ENCODE data around the gene ARSB.

The ARSB gene

GRCh38 chr5:78993165-78993564 is 8.1 kb upstream of the ARSB start:
- TF ChIP-seq TAF1 (IDR thresholded peaks at IDR 0.05; ENCODE audit: borderline replicate concordance, insufficient read depth, low read length), result no peak
- TF ChIP-seq SIN3A (IDR thresholded peaks at IDR 0.05; ENCODE audit: borderline replicate concordance, insufficient read depth, low read length), result no peak
- no peak for TF ChIP-seq REST (IDR thresholded peaks at IDR 0.05; ENCODE audit: insufficient read depth in 1 of 2, low read depth in 2 of 2, low read length in 2 of 2)
- TF ChIP-seq FOXP2 (optimal IDR thresholded peaks at IDR 0.05; ENCODE audit: borderline replicate concordance, extremely low read depth, extremely low read length, insufficient read depth), result no peak
- TF ChIP-seq POLR2AphosphoS5 (IDR thresholded peaks at IDR 0.05; ENCODE audit: low read depth, low read length), result no peak

- TF ChIP-seq POLR2AphosphoS5 (IDR thresholded peaks at IDR 0.05; ENCODE audit: low read depth, low read length) (no peak), TAF1 (IDR thresholded peaks at IDR 0.05; ENCODE audit: borderline replicate concordance, insufficient read depth, low read length) (no peak), FOXP2 (optimal IDR thresholded peaks at IDR 0.05; ENCODE audit: borderline replicate concordance, extremely low read depth, extremely low read length, insufficient read depth) (no peak), REST (IDR thresholded peaks at IDR 0.05; ENCODE audit: insufficient read depth in 1 of 2, low read depth in 2 of 2, low read length in 2 of 2) (no peak), SIN3A (IDR thresholded peaks at IDR 0.05; ENCODE audit: borderline replicate concordance, insufficient read depth, low read length) (no peak)
Observed at GRCh38 chr5:78992146-78992545, 7.0 kb upstream of the ARSB start.

GRCh38 chr5:78989080-78989479 is 4.0 kb upstream of the ARSB start:
- no peak for TF ChIP-seq REST (IDR thresholded peaks at IDR 0.05; ENCODE audit: insufficient read depth in 1 of 2, low read depth in 2 of 2, low read length in 2 of 2)
- no peak for TF ChIP-seq FOXP2 (optimal IDR thresholded peaks at IDR 0.05; ENCODE audit: borderline replicate concordance, extremely low read depth, extremely low read length, insufficient read depth)
- TF ChIP-seq SIN3A (IDR thresholded peaks at IDR 0.05; ENCODE audit: borderline replicate concordance, insufficient read depth, low read length), result no peak
- TF ChIP-seq TAF1 (IDR thresholded peaks at IDR 0.05; ENCODE audit: borderline replicate concordance, insufficient read depth, low read length), result no peak
- TF ChIP-seq POLR2AphosphoS5 (IDR thresholded peaks at IDR 0.05; ENCODE audit: low read depth, low read length), result no peak

GRCh38 chr5:78985725-78986223 is 664 bp upstream of the ARSB start:
- no peak for TF ChIP-seq REST (IDR thresholded peaks at IDR 0.05; ENCODE audit: insufficient read depth in 1 of 2, low read depth in 2 of 2, low read length in 2 of 2)
- no peak for TF ChIP-seq FOXP2 (optimal IDR thresholded peaks at IDR 0.05; ENCODE audit: borderline replicate concordance, extremely low read depth, extremely low read length, insufficient read depth)
- TF ChIP-seq POLR2AphosphoS5 (IDR thresholded peaks at IDR 0.05; ENCODE audit: low read depth, low read length), result 0 out of 2 replicates have a peak, but pooled peaks have one; percentile 28
- TF ChIP-seq SIN3A (IDR thresholded peaks at IDR 0.05; ENCODE audit: borderline replicate concordance, insufficient read depth, low read length), result peak; percentile 32; the same call in 1 of the 2 replicates

Measured in PFSK-1 (cell line).